ENCODE measurements around the gene CENPX. TPM values are rescaled to one million over a fixed set of nuclear protein-coding genes. Genes with fewer than 3 reads are reported as not detected.

CENPX gene
- total and polyA plus RNA-seq, 2 of the 13 experiments (the other 11 are each of a cell fraction or from before 2014, with no cell fraction given): 92.7 to 170 TPM

DNA sequence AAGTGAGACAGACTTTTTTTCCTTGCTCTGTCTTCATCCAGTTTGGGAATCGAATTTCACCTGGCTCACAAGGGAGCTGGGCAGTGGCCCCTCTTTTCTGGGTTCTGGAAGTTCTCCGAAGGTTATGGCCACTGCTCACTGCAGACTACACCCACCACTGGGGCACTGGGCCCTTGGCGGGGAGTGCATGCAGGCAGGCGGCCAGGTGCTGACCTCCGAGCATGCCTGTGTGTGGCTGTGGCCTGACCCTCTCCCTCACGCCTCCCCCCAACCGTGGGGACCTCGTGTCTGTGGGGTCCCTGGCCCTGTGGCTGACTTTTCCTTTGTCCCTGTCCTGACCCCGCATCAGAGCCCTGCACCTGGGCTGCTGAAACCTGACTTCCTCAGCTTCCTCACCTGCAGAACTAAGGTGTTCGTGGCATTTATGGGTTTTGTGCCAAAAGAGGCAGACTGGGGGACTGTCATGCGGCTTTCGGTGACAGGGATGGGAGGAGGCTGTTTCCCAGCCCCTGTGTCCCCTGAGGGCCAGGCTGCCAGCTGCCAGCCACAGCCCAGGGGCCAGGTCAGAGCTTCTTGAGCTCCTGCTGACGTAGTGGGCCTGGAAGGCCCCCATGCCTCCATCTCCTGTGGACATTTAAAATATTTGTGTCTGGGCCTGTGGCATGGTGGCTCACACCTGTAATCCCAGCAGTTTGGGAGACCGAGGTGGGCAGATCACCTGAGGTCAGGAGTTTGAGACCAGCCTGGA lies 23.8 kb downstream of the CENPX start (continued):
- TF ChIP-seq HNRNPK (IDR thresholded peaks at IDR 0.05; ENCODE audit: low read depth, low read length, poor library complexity, severe bottlenecking) (no peak), FOSL2 (CRISPR knock-in tag; IDR thresholded peaks at IDR 0.05) (0 out of 2 replicates have a peak, but pooled peaks have one; percentile 20), NR2F6 (IDR thresholded peaks at IDR 0.05) (no peak), NR2F6 (CRISPR knock-in tag; IDR thresholded peaks at IDR 0.05) (no peak), PHF8 (CRISPR knock-in tag; IDR thresholded peaks at IDR 0.05) (0 out of 2 replicates have a peak, but pooled peaks have one; percentile 14), NONO (IDR thresholded peaks at IDR 0.05) (no peak), NONO (CRISPR knock-in tag; conservative IDR thresholded peaks at IDR 0.05) (no peak), ZNF367 (CRISPR knock-in tag; IDR thresholded peaks at IDR 0.05; ENCODE audit: borderline replicate concordance) (no peak), ZSCAN31 (CRISPR knock-in tag; IDR thresholded peaks at IDR 0.05; ENCODE audit: low read depth) (peak; percentile 27; the same call in 1 of the 2 replicates), ZNF747 (CRISPR knock-in tag; IDR thresholded peaks at IDR 0.05; ENCODE audit: borderline replicate concordance) (peak; percentile 16; the same call in 1 of the 2 replicates), SRSF9 (IDR thresholded peaks at IDR 0.05; ENCODE audit: borderline replicate concordance, insufficient read depth, low read depth, low read length, poor library complexity, severe bottlenecking) (no peak), MED1 (CRISPR knock-in tag; IDR thresholded peaks at IDR 0.05) (0 out of 2 replicates have a peak, but pooled peaks have one; percentile 23), HIVEP1 (CRISPR knock-in tag; IDR thresholded peaks at IDR 0.05) (no peak), RFXAP (CRISPR knock-in tag; IDR thresholded peaks at IDR 0.05; ENCODE audit: borderline replicate concordance) (0 out of 2 replicates have a peak, but pooled peaks have one; percentile 36), ZZZ3 (CRISPR knock-in tag; IDR thresholded peaks at IDR 0.05; ENCODE audit: borderline replicate concordance) (no peak)
- TF ChIP-seq, protein P1, sequence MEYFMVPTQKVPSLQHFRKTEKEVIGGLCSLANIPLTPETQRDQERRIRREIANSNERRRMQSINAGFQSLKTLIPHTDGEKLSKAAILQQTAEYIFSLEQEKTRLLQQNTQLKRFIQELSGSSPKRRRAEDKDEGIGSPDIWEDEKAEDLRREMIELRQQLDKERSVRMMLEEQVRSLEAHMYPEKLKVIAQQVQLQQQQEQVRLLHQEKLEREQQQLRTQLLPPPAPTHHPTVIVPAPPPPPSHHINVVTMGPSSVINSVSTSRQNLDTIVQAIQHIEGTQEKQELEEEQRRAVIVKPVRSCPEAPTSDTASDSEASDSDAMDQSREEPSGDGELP (IDR thresholded peaks at IDR 0.05; ENCODE audit: borderline replicate concordance, low read depth): no peak; the same call in 1 of the 2 replicates
- TF ChIP-seq, protein P2, sequence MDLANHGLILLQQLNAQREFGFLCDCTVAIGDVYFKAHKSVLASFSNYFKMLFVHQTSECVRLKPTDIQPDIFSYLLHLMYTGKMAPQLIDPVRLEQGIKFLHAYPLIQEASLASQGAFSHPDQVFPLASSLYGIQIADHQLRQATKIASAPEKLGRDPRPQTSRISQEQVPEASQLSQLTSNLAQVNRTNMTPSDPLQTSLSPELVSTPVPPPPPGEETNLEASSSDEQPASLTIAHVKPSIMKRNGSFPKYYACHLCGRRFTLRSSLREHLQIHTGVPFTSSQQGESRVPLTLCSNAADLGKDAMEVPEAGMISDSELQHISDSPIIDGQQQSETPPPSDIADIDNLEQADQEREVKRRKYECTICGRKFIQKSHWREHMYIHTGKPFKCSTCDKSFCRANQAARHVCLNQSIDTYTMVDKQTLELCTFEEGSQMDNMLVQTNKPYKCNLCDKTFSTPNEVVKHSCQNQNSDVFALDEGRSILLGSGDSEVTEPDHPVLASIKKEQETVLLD (CRISPR knock-in tag; IDR thresholded peaks at IDR 0.05; ENCODE audit: low read depth): no peak
- TF ChIP-seq, protein P3, sequence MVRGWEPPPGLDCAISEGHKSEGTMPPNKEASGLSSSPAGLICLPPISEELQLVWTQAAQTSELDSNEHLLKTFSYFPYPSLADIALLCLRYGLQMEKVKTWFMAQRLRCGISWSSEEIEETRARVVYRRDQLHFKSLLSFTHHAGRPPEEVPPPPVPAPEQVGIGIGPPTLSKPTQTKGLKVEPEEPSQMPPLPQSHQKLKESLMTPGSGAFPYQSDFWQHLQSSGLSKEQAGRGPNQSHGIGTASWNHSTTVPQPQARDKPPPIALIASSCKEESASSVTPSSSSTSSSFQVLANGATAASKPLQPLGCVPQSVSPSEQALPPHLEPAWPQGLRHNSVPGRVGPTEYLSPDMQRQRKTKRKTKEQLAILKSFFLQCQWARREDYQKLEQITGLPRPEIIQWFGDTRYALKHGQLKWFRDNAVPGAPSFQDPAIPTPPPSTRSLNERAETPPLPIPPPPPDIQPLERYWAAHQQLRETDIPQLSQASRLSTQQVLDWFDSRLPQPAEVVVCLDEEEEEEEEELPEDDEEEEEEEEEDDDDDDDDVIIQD (CRISPR knock-in tag; IDR thresholded peaks at IDR 0.05; ENCODE audit: low read depth): no peak
- TF ChIP-seq, protein P4, sequence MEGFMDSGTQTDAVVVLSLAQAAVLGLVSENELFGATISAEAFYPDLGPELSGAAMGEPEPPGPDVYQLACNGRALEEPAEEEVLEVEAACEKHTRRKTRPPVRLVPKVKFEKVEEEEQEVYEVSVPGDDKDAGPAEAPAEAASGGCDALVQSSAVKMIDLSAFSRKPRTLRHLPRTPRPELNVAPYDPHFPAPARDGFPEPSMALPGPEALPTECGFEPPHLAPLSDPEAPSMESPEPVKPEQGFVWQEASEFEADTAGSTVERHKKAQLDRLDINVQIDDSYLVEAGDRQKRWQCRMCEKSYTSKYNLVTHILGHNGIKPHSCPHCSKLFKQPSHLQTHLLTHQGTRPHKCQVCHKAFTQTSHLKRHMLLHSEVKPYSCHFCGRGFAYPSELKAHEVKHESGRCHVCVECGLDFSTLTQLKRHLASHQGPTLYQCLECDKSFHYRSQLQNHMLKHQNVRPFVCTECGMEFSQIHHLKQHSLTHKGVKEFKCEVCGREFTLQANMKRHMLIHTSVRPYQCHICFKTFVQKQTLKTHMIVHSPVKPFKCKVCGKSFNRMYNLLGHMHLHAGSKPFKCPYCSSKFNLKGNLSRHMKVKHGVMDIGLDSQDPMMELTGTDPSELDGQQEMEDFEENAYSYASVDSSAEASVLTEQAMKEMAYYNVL (CRISPR knock-in tag; IDR thresholded peaks at IDR 0.05; ENCODE audit: borderline replicate concordance): no peak
- TF ChIP-seq, protein P5, sequence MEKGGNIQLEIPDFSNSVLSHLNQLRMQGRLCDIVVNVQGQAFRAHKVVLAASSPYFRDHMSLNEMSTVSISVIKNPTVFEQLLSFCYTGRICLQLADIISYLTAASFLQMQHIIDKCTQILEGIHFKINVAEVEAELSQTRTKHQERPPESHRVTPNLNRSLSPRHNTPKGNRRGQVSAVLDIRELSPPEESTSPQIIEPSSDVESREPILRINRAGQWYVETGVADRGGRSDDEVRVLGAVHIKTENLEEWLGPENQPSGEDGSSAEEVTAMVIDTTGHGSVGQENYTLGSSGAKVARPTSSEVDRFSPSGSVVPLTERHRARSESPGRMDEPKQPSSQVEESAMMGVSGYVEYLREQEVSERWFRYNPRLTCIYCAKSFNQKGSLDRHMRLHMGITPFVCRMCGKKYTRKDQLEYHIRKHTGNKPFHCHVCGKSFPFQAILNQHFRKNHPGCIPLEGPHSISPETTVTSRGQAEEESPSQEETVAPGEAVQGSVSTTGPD (CRISPR knock-in tag; IDR thresholded peaks at IDR 0.05): no peak
- TF ChIP-seq, protein P6, sequence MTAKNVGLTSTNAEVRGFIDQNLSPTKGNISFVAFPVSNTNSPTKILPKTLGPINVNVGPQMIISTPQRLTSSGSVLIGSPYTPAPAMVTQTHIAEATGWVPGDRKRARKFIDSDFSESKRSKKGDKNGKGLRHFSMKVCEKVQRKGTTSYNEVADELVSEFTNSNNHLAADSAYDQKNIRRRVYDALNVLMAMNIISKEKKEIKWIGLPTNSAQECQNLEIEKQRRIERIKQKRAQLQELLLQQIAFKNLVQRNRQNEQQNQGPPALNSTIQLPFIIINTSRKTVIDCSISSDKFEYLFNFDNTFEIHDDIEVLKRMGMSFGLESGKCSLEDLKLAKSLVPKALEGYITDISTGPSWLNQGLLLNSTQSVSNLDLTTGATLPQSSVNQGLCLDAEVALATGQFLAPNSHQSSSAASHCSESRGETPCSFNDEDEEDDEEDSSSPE (CRISPR knock-in tag; IDR thresholded peaks at IDR 0.05): 0 out of 2 replicates have a peak, but pooled peaks have one; percentile 10

Data from HepG2 (cell line).